Neural cell (in vitro differentiated cells): ENCODE results near the gene ETNK2. TPM values are rescaled to one million over a fixed set of nuclear protein-coding genes. Genes with fewer than 3 reads are reported as not detected.

Experiments used
- H2AFZ ChIP-seq: fragments of 200-600, 300-800 bp; sonication (generic), shearing (Covaris generic); 2 replicates; pipeline ENCODE4 v1.6.0; 2014; ENCODE audit warnings: low read depth, mild to moderate bottlenecking, antibody characterized with exemption, low read length, moderate library complexity
- H3F3A ChIP-seq: fragments of 200-600 bp; shearing (Covaris generic); 2 replicates; pipeline ENCODE4 v1.6.1; 2016; ENCODE audit warnings: mild to moderate bottlenecking, moderate library complexity, mixed read lengths, antibody characterized with exemption, low read length; ENCODE audit not compliant: insufficient read depth, poor library complexity, severe bottlenecking
- H3K27ac ChIP-seq: fragments of 200-600, 300-800 bp; sonication (generic), shearing (Covaris generic); 2 replicates; pipeline ENCODE4 v1.5.1; 2014; ENCODE audit warnings: mild to moderate bottlenecking, low read length, moderate library complexity
- H3K27me3 ChIP-seq: fragments of 300-800, 200-600 bp; sonication (generic), shearing (Covaris generic); 2 replicates; pipeline ENCODE4 v1.6.0; 2014; ENCODE audit warnings: mild to moderate bottlenecking, low read depth, low read length, moderate library complexity; ENCODE audit not compliant: insufficient read depth
- H3K36me3 ChIP-seq: fragments of 300-800, 200-600 bp; sonication (generic), shearing (Covaris generic); 2 replicates; pipeline ENCODE4 v1.5.1; 2014; ENCODE audit warnings: mild to moderate bottlenecking, antibody characterized with exemption, low read length, moderate library complexity; ENCODE audit not compliant: insufficient read depth
- H3K4me2 ChIP-seq: fragments of 300-800, 200-600 bp; sonication (generic), shearing (Covaris generic); 2 replicates; pipeline ENCODE4 v1.6.0; 2014; ENCODE audit warnings: mild to moderate bottlenecking, low read length
- H3K4me3 ChIP-seq: fragments of 300-800, 200-600 bp; sonication (generic), shearing (Covaris generic); 2 replicates; pipeline ENCODE4 v1.5.1; 2014; ENCODE audit warnings: mild to moderate bottlenecking, low read length, moderate library complexity
- H3K79me2 ChIP-seq: fragments of 200-600 bp; shearing (Covaris generic); replicated peaks from 2 replicates; pipeline ENCODE4 v1.6.0; 2014; ENCODE audit warnings: mild to moderate bottlenecking, low read length, moderate library complexity; ENCODE audit not compliant: insufficient read depth
- H3K9ac ChIP-seq: fragments of 300-800, 200-600 bp; sonication (generic), shearing (Covaris generic); 2 replicates; pipeline ENCODE4 v1.6.1; 2016; ENCODE audit warnings: mild to moderate bottlenecking, low read length, mixed read lengths
- H3K9me2 ChIP-seq: fragments of 200-600 bp; shearing (Covaris generic); 2 replicates; pipeline ENCODE4 v1.6.1; 2016; ENCODE audit warnings: mild to moderate bottlenecking, low read length, mixed read lengths; ENCODE audit not compliant: insufficient read depth
- H3K9me3 ChIP-seq: fragments of 200-600, 300-800 bp; sonication (generic), shearing (Covaris generic); 2 replicates; pipeline ENCODE4 v1.6.1; 2016; ENCODE audit warnings: mild to moderate bottlenecking, mixed run types, low read length, moderate library complexity, mixed read lengths
- H4K20me1 ChIP-seq: fragments of 200-600 bp; shearing (Covaris generic); 2 replicates; pipeline ENCODE4 v1.6.1; 2016; ENCODE audit warnings: mild to moderate bottlenecking, mixed run types; ENCODE audit not compliant: insufficient read depth
- CTCF ChIP-seq: fragments of 450-650 bp; IDR thresholded peaks from 2 replicates; pipeline ENCODE4 v1.5.1; 2014; ENCODE audit warnings: antibody characterized with exemption, mild to moderate bottlenecking, moderate library complexity; ENCODE audit not compliant: poor library complexity, severe bottlenecking
- EP300 ChIP-seq: fragments of 450-650 bp; conservative IDR thresholded peaks from 2 replicates; pipeline ENCODE4 v1.6.1; 2014; ENCODE audit warnings: antibody characterized with exemption, mild to moderate bottlenecking, moderate library complexity; ENCODE audit not compliant: poor library complexity, severe bottlenecking
- EZH2 ChIP-seq: fragments of 200-600, 300-800 bp; shearing (Covaris generic), sonication (generic); IDR thresholded peaks from 2 replicates; pipeline ENCODE4 v1.6.1; 2014; ENCODE audit warnings: antibody characterized with exemption, low read length, borderline replicate concordance, mild to moderate bottlenecking; ENCODE audit not compliant: insufficient read depth, poor library complexity, severe bottlenecking
- MXI1 ChIP-seq: fragments of 450-650 bp; conservative IDR thresholded peaks from 2 replicates; pipeline ENCODE4 v1.6.1; 2014; ENCODE audit warnings: antibody characterized with exemption, mild to moderate bottlenecking; ENCODE audit not compliant: poor library complexity, severe bottlenecking
- POLR2AphosphoS5 ChIP-seq: IDR thresholded peaks from 2 replicates; pipeline ENCODE4 v1.6.1; 2012
- RAD21 ChIP-seq: fragments of 450-650 bp; conservative IDR thresholded peaks from 2 replicates; pipeline ENCODE4 v1.6.1; 2014; ENCODE audit warnings: antibody characterized with exemption, mild to moderate bottlenecking, moderate library complexity
- SMC3 ChIP-seq: fragments of 450-650 bp; conservative IDR thresholded peaks from 2 replicates; pipeline ENCODE4 v1.6.1; 2014; ENCODE audit warnings: antibody characterized with exemption, mild to moderate bottlenecking, moderate library complexity; ENCODE audit not compliant: poor library complexity
- TAF1 ChIP-seq: IDR thresholded peaks from 2 replicates; pipeline ENCODE4 v1.6.1; 2012; ENCODE audit warnings: low read depth
- polyA plus RNA-seq: library from polyadenylated mRNA; depleted of rRNA; stranded (reverse); fragments of >200 nt; gene quantifications from 2 replicates; pipeline ENCODE4 v1.2.3, GENCODE V29; 2014
- TF ChIP-seq, protein P1 (sequence below): IDR thresholded peaks from 2 replicates; pipeline ENCODE4 v1.6.1; 2012; ENCODE audit warnings: borderline replicate concordance

The ETNK2 gene
- polyA plus RNA-seq, 1 donor from 2014 or later: 26.7 TPM

GRCh38 chr1:204146309-204146708 lies 5.5 kb downstream of the ETNK2 start:
- no peaks in the 10 kb centered on the region for H3K79me2 ChIP-seq
- H3K27ac ChIP-seq: no peak overlapping the region
- no peak overlapping the region for H3K9ac ChIP-seq
- peaks cover 14% of the 10 kb centered on the region for H3K27me3 ChIP-seq
- H3K9me2 ChIP-seq: no peaks in the 10 kb centered on the region
- H2AFZ ChIP-seq: no peak overlapping the region
- no peaks in the 10 kb centered on the region for H4K20me1 ChIP-seq
- TF ChIP-seq RAD21 (no peak), EP300 (no peak)
- no peak overlapping the region for H3K4me2 ChIP-seq
- no peaks in the 10 kb centered on the region for H3K9me3 ChIP-seq
- H3F3A ChIP-seq: no peaks in the 10 kb centered on the region
- no peak overlapping the region for H3K4me3 ChIP-seq
- no peaks in the 10 kb centered on the region for H3K36me3 ChIP-seq

DNA sequence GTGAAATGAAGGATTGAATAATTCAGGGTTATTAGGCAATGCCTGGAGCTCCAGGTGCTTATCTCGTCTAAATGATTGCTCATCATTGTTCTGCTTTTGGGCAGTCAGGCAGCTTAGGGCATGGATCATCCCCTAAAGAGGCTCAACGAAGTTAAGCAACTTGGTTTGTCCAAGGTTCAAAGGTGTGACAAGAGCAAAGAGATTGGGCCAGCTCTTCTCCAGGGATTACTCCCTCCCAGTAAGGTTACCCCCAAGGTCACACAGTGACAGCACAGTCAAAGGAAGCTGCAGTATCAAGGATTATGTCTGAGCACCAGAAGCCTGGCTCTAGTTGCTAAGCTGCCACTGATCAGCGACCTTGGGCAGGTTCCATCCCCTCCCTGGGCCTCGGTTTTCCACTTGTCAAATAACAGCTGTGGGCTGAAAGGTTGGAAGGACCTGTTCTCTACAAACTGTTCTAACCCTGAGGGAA lies 6.8 kb downstream of the ETNK2 start:
- no peaks in the 10 kb centered on the region for H3F3A ChIP-seq
- TF ChIP-seq POLR2AphosphoS5 (no peak), RAD21 (no peak)

GRCh38 chr1:204143276-204144041 lies 8.4 kb downstream of the ETNK2 start:
- Histone ChIP-seq H3K27me3 (no peaks in the 10 kb centered on the region), H3K79me2 (no peaks in the 10 kb centered on the region), H2AFZ (no peak overlapping the region), H3K27ac (no peak overlapping the region), H3K9ac (no peak overlapping the region), H3K9me3 (no peaks in the 10 kb centered on the region), H3F3A (no peaks in the 10 kb centered on the region), H4K20me1 (no peaks in the 10 kb centered on the region), H3K9me2 (no peaks in the 10 kb centered on the region), H3K4me2 (no peak overlapping the region), H3K4me3 (no peak overlapping the region), H3K36me3 (no peaks in the 10 kb centered on the region)
- TF ChIP-seq CTCF: no peak
- TF ChIP-seq EZH2: no peak
- no peak for TF ChIP-seq TAF1
- no peak for TF ChIP-seq MXI1
- no peak for TF ChIP-seq POLR2AphosphoS5
- no peak for TF ChIP-seq SMC3
- no peak for TF ChIP-seq RAD21
- no peak for TF ChIP-seq EP300
- TF ChIP-seq, protein P1, sequence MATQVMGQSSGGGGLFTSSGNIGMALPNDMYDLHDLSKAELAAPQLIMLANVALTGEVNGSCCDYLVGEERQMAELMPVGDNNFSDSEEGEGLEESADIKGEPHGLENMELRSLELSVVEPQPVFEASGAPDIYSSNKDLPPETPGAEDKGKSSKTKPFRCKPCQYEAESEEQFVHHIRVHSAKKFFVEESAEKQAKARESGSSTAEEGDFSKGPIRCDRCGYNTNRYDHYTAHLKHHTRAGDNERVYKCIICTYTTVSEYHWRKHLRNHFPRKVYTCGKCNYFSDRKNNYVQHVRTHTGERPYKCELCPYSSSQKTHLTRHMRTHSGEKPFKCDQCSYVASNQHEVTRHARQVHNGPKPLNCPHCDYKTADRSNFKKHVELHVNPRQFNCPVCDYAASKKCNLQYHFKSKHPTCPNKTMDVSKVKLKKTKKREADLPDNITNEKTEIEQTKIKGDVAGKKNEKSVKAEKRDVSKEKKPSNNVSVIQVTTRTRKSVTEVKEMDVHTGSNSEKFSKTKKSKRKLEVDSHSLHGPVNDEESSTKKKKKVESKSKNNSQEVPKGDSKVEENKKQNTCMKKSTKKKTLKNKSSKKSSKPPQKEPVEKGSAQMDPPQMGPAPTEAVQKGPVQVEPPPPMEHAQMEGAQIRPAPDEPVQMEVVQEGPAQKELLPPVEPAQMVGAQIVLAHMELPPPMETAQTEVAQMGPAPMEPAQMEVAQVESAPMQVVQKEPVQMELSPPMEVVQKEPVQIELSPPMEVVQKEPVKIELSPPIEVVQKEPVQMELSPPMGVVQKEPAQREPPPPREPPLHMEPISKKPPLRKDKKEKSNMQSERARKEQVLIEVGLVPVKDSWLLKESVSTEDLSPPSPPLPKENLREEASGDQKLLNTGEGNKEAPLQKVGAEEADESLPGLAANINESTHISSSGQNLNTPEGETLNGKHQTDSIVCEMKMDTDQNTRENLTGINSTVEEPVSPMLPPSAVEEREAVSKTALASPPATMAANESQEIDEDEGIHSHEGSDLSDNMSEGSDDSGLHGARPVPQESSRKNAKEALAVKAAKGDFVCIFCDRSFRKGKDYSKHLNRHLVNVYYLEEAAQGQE: no peak

More for the DNA sequence above, 6.8 kb downstream of the ETNK2 start:
- no peak overlapping the region for H2AFZ ChIP-seq
- no peak overlapping the region for H3K9ac ChIP-seq
- H3K36me3 ChIP-seq: no peaks in the 10 kb centered on the region
- H3K4me3 ChIP-seq: no peak overlapping the region
- no peaks in the 10 kb centered on the region for H3K79me2 ChIP-seq
- no peaks in the 10 kb centered on the region for H3K9me3 ChIP-seq
- H3K9me2 ChIP-seq: no peaks in the 10 kb centered on the region
- no peak overlapping the region for H3K27ac ChIP-seq
- peaks cover 2% of the 10 kb centered on the region for H3K27me3 ChIP-seq
- no peaks in the 10 kb centered on the region for H4K20me1 ChIP-seq
- H3K4me2 ChIP-seq: no peak overlapping the region
